Posterior cingulate gyrus (tissue), 11 donors: ENCODE measurements around the gene MACROD2.
"Not testable (repeated sequence)": the region's sequence is repeated elsewhere in the genome, so short reads cannot be mapped to it uniquely, and the experiment has no call there.

ENCODE experiments used
- DNase-seq, 10 donors: peaks; one replicate each; pipeline versions ENCODE4 v3.0.0 to v3.0.0-alpha.2; 2020 to 2021; ENCODE audit warnings: mixed read lengths in 3 of 10
- intact Hi-C: fragments of 100-400 bp; cut with DNase I; formaldehyde crosslinking; loops from one replicate; pipeline ENCODE4 v1.15.1; 2023

MACROD2 gene

GRCh38 chr20:14235355-14235754, 240.0 kb downstream of the MACROD2 start:
- intact Hi-C loops = no loop called here
- no peak for DNase-seq

GRCh38 chr20:14245368-14245970, 250.2 kb downstream of the MACROD2 start:
- intact Hi-C loops = no loop called here
- DNase-seq = no peak

GRCh38 chr20:14259689-14260088, 264.4 kb downstream of the MACROD2 start:
- intact Hi-C loops = no loop called here
- no peak for DNase-seq

- intact Hi-C loops = no loop called here
- DNase-seq = no peak
Measured at GRCh38 chr20:14260367-14260766, 265.1 kb downstream of the MACROD2 start.

- intact Hi-C loops = no loop called here
- DNase-seq = no peak
Measured at GRCh38 chr20:14264869-14265268, 269.6 kb downstream of the MACROD2 start.

GRCh38 chr20:14266246-14266645, 270.9 kb downstream of the MACROD2 start:
- intact Hi-C loops = no loop called here
- no peak for DNase-seq

GRCh38 chr20:14270751-14271150, 275.4 kb downstream of the MACROD2 start:
- DNase-seq, intact Hi-C loops: not testable (repeated sequence)

GRCh38 chr20:14282140-14282539, 286.8 kb downstream of the MACROD2 start:
- no peak for DNase-seq

GRCh38 chr20:14284443-14284842, 289.1 kb downstream of the MACROD2 start:
- no peak for DNase-seq
- intact Hi-C loops = no loop called here

More at GRCh38 chr20:14282140-14282539, 286.8 kb downstream of the MACROD2 start:
- intact Hi-C loops = no loop called here

- intact Hi-C loops = no loop called here
- DNase-seq = no peak
Measured at GRCh38 chr20:14288341-14289330, 293.3 kb downstream of the MACROD2 start.

GRCh38 chr20:14291502-14291901, 296.2 kb downstream of the MACROD2 start:
- intact Hi-C loops = no loop called here
- DNase-seq = no peak

GRCh38 chr20:14295238-14295637, 299.9 kb downstream of the MACROD2 start:
- intact Hi-C loops = no loop called here
- no peak for DNase-seq

- intact Hi-C loops = no loop called here
- no peak for DNase-seq
Measured at GRCh38 chr20:14295770-14296309, 300.5 kb downstream of the MACROD2 start.

- intact Hi-C loops = no loop called here
- DNase-seq = no peak
Measured at GRCh38 chr20:14299831-14300230, 304.5 kb downstream of the MACROD2 start.

- DNase-seq = no peak
- intact Hi-C loops = no loop called here
Measured at GRCh38 chr20:14303106-14303505, 307.8 kb downstream of the MACROD2 start.

- no peak for DNase-seq
- intact Hi-C loops = no loop called here
Measured at GRCh38 chr20:14303651-14304050, 308.3 kb downstream of the MACROD2 start.

- intact Hi-C loops = no loop called here
- DNase-seq = no peak
Measured at GRCh38 chr20:14304472-14304871, 309.2 kb downstream of the MACROD2 start.

GRCh38 chr20:14307956-14308355, 312.6 kb downstream of the MACROD2 start:
- intact Hi-C loops = no loop called here
- DNase-seq = no peak

GRCh38 chr20:14310977-14311627, 315.8 kb downstream of the MACROD2 start:
- intact Hi-C loops = no loop called here
- no peak for DNase-seq

GRCh38 chr20:14312001-14312400, 316.7 kb downstream of the MACROD2 start:
- DNase-seq = no peak
- intact Hi-C loops = no loop called here
